ENCODE data around the gene MYRIP. TPM values are rescaled to one million over a fixed set of nuclear protein-coding genes. Genes with fewer than 3 reads are reported as not detected.

MYRIP gene
- total and polyA plus RNA-seq, 2 of the 4 experiments (the other 2 are of a cell fraction): not detected

GRCh38 chr3:40248591-40248990 lies 439.2 kb downstream of the MYRIP start:
- no peak overlapping the region for H2BK20ac ChIP-seq (ENCODE audit: low read depth, low read length)
- in situ Hi-C loops (cut with MboI; ENCODE audit: low sequenced_read_pairs): no loop called here
- intact Hi-C loops (cut with micrococcal nuclease): no loop called here
- H3K14ac ChIP-seq (replicated peaks; ENCODE audit: low read depth, low read length): no peak overlapping the region
- H3K4ac ChIP-seq (ENCODE audit: low read depth, low read length): no peak overlapping the region
- no peak overlapping the region for H3K9ac ChIP-seq (ENCODE audit: low read depth, low read length)
- CTCF ChIA-PET: no interaction called here
- no peak overlapping the region for H2AK9ac ChIP-seq (replicated peaks; ENCODE audit: low read depth, low read length, poor library complexity)
- H2BK120ac ChIP-seq (ENCODE audit: low read depth, low read length): no peak overlapping the region
- no peaks in the 10 kb centered on the region for H3K4me1 ChIP-seq (ENCODE audit: control insufficient read depth, insufficient read depth, low read length)
- no peak overlapping the region for H3K4me2 ChIP-seq (ENCODE audit: low read depth, low read length)
- H4K91ac ChIP-seq (ENCODE audit: insufficient read depth, low read depth, low read length): no peak overlapping the region
- dilution Hi-C loops (cut with HindIII; ENCODE audit: low sequenced_read_pairs, unreplicated experiment): no loop called here
- H3K9me3 ChIP-seq (ENCODE audit: control insufficient read depth, insufficient read depth, low read length): no peaks in the 10 kb centered on the region
- POLR2A ChIA-PET (ENCODE audit: unreplicated experiment): no interaction called here
- H2BK5ac ChIP-seq (ENCODE audit: low read depth, low read length, poor library complexity, severe bottlenecking): no peak overlapping the region
- H2AFZ ChIP-seq (replicated peaks; ENCODE audit: low read length, poor library complexity): no peak overlapping the region
- ATAC-seq (ENCODE audit: low read depth): no peak
- no peak overlapping the region for H3K27ac ChIP-seq (ENCODE audit: insufficient read depth, low read length)
- H3K23ac ChIP-seq (ENCODE audit: low read depth, low read length): no peak overlapping the region
- H3K79me1 ChIP-seq (ENCODE audit: low read depth in 1 of 2, low read length in 2 of 2): no peaks in the 10 kb centered on the region
- H3K4me3 ChIP-seq (ENCODE audit: insufficient read depth, low read depth, low read length): no peak overlapping the region
- no peak overlapping the region for H2BK15ac ChIP-seq (ENCODE audit: low read depth, low read length)
- no peak for DNase-seq
- no peak overlapping the region for H4K8ac ChIP-seq (ENCODE audit: low read depth in 2 of 2, low read length in 2 of 2)
- H4K5ac ChIP-seq (ENCODE audit: low read depth, low read length): no peak overlapping the region
- no peaks in the 10 kb centered on the region for H3K36me3 ChIP-seq (ENCODE audit: control insufficient read depth, insufficient read depth, low read length)
- no peaks in the 10 kb centered on the region for H3K27me3 ChIP-seq (ENCODE audit: control insufficient read depth, insufficient read depth, low read length)
- H3K56ac ChIP-seq (ENCODE audit: extremely low read depth, insufficient read depth, low read length): no peak overlapping the region
- no peak for TF ChIP-seq POLR2A (IDR thresholded peaks at IDR 0.05; ENCODE audit: low read depth, low read length)
- TF ChIP-seq RCOR1 (IDR thresholded peaks at IDR 0.05; ENCODE audit: insufficient replicate concordance, low read length): no peak
- TF ChIP-seq CHD1 (IDR thresholded peaks at IDR 0.05; ENCODE audit: low read depth, low read length): no peak
- H2AK5ac ChIP-seq (ENCODE audit: low read depth, low read length): no peak overlapping the region
- no peak overlapping the region for H3K18ac ChIP-seq (ENCODE audit: low read depth, low read length)
- no peaks in the 10 kb centered on the region for H4K20me1 ChIP-seq (ENCODE audit: insufficient read depth, low read length)
- no peaks in the 10 kb centered on the region for H3K9me1 ChIP-seq (ENCODE audit: insufficient read depth, low read length)
- BruUV-seq (replicated peaks): no TSS peak
